SK-N-MC (cell line): ENCODE results near the gene DUSP16.

Experiments used
- FOXP2 ChIP-seq: optimal IDR thresholded peaks from 2 replicates; pipeline ENCODE3; 2011; ENCODE audit warnings: mild to moderate bottlenecking, moderate library complexity; ENCODE audit not compliant: insufficient read depth; ENCODE audit errors: extremely low read length, control extremely low read depth
- POLR2AphosphoS5 ChIP-seq: IDR thresholded peaks from 2 replicates; pipeline ENCODE4 v1.6.1; 2012; ENCODE audit warnings: mild to moderate bottlenecking, low read depth, low read length, borderline replicate concordance

- no peak for TF ChIP-seq FOXP2
- no peak for TF ChIP-seq POLR2AphosphoS5
Measured at GRCh38 chr12:12561371-12562015, 1.2 kb downstream of the DUSP16 start.
